Stimulated activated CD4-positive, alpha-beta T cell treated with anti-CD3 and anti-CD28 coated beads, Interleukin-2, amount 100 ng/mL, for 24 hours (primary cell): Measurements from ENCODE around the gene GRIK4.

Experiments
- DNase-seq, 2 donors: peaks; one replicate each; pipeline ENCODE4 v3.0.0-alpha.2; 2020

Gene GRIK4

GRCh38 chr11:120554766-120555432 is 43.4 kb downstream of the GRIK4 start:
- no peak for DNase-seq

GRCh38 chr11:120555433-120555773 is 43.9 kb downstream of the GRIK4 start:
- no peak for DNase-seq

GRCh38 chr11:120556797-120557196 is 45.2 kb downstream of the GRIK4 start:
- DNase-seq, result no peak

GRCh38 chr11:120558744-120559431 is 47.3 kb downstream of the GRIK4 start:
- no peak for DNase-seq

GRCh38 chr11:120561286-120561685 is 49.7 kb downstream of the GRIK4 start:
- DNase-seq, result no peak

GRCh38 chr11:120562806-120563425 is 51.4 kb downstream of the GRIK4 start:
- no peak for DNase-seq

GRCh38 chr11:120563703-120564572 is 52.4 kb downstream of the GRIK4 start:
- DNase-seq, result no peak

- peak; percentile 34 to 58 for DNase-seq
Measured at GRCh38 chr11:120564573-120565311, 53.2 kb downstream of the GRIK4 start.

- DNase-seq, result no peak
Measured at GRCh38 chr11:120565466-120566155, 54.1 kb downstream of the GRIK4 start.

- DNase-seq, result no peak
Measured at GRCh38 chr11:120566176-120566575, 54.6 kb downstream of the GRIK4 start.

- DNase-seq, result no peak
Measured at GRCh38 chr11:120568572-120569307, 57.2 kb downstream of the GRIK4 start.

- DNase-seq, result no peak
Measured at GRCh38 chr11:120569861-120570260, 58.3 kb downstream of the GRIK4 start.

- DNase-seq, result no peak
Measured at GRCh38 chr11:120571476-120571875, 59.9 kb downstream of the GRIK4 start.

GRCh38 chr11:120573756-120574354 is 62.3 kb downstream of the GRIK4 start:
- no peak for DNase-seq

GRCh38 chr11:120574876-120575275 is 63.3 kb downstream of the GRIK4 start:
- DNase-seq, result no peak

- DNase-seq, result no peak
Measured at GRCh38 chr11:120575461-120575860, 63.9 kb downstream of the GRIK4 start.

GRCh38 chr11:120576606-120577005 is 65.1 kb downstream of the GRIK4 start:
- DNase-seq, result no peak

GRCh38 chr11:120577041-120577440 is 65.5 kb downstream of the GRIK4 start:
- no peak for DNase-seq

GRCh38 chr11:120577624-120578363 is 66.2 kb downstream of the GRIK4 start:
- no peak for DNase-seq

GRCh38 chr11:120578596-120579154 is 67.1 kb downstream of the GRIK4 start:
- DNase-seq, result no peak
